Erythroblast (primary cell): ENCODE data around the gene CPA5.

Experiments
- GATA1 ChIP-seq: IDR thresholded peaks from 2 replicates; pipeline ENCODE4 v1.6.1; 2011; ENCODE audit warnings: low read depth, mild to moderate bottlenecking, control low read depth, low read length, moderate library complexity
- POLR2A ChIP-seq: IDR thresholded peaks from 2 replicates; pipeline ENCODE4 v1.6.1; 2011; ENCODE audit warnings: mild to moderate bottlenecking, low read length

DNA sequence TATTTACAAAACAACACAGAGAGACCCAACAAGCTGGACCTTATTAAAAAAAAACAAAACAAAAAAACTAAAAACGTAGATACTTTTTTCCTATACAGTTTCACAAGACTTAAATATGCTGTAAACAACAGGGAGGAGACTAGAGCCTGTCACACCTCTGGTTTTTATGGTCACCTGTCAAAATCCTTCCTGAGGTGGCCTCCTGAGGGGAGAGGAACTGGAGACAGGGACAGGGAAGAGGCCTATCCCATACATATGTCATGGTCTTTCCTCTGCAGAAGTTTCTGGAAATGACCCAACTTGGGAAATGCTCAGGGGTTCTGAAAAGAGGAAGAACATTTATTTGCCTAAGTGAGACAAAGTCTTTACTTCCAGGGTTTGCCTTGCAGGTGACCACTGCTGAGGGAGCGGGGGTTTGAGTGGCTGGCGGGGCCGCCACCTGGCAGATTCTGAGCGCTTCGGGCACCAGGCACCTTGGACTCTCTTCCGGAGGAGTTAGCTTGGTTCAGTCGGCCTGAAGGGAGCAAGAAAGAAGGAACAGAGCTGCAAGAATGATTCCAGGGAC, 54.0 kb downstream of the CPA5 start:
- TF ChIP-seq POLR2A (no peak), GATA1 (no peak)
